IPS-15b (cell line): ENCODE data around the gene ZBTB25.

Source experiments
- H3K27me3 ChIP-seq: one replicate; pipeline ENCODE4 v1.6.1; 2013; ENCODE audit warnings: low read length; ENCODE audit not compliant: control insufficient read depth, insufficient read depth
- H3K36me3 ChIP-seq: one replicate; pipeline ENCODE4 v1.6.1; 2013; ENCODE audit warnings: low read length; ENCODE audit not compliant: control insufficient read depth, insufficient read depth
- H3K4me1 ChIP-seq: one replicate; pipeline ENCODE4 v1.6.1; 2013; ENCODE audit warnings: mild to moderate bottlenecking, low read length; ENCODE audit not compliant: control insufficient read depth, insufficient read depth
- H3K4me3 ChIP-seq: one replicate; pipeline ENCODE4 v1.5.1; 2013; ENCODE audit warnings: low read depth, low read length
- H3K9ac ChIP-seq: one replicate; pipeline ENCODE4 v1.6.1; 2013; ENCODE audit warnings: low read depth, mild to moderate bottlenecking, low read length
- H3K9me3 ChIP-seq: one replicate; pipeline ENCODE4 v1.6.1; 2013; ENCODE audit warnings: mild to moderate bottlenecking, low read length; ENCODE audit not compliant: control insufficient read depth, insufficient read depth

ZBTB25 gene

GRCh38 chr14:64503434-64504309 is at the start of gene ZBTB25:
TSS of gene ZBTB25 (minus strand) at chr14:64503838. CDS start at chr14:64490533, 13,305 bp downstream.
- peaks cover 7% of the 10 kb centered on the region for H3K4me1 ChIP-seq

GRCh38 chr14:64550621-64551333 is 47.1 kb upstream of the ZBTB25 start:
- no peaks in the 10 kb centered on the region for H3K9me3 ChIP-seq
- peak overlapping the region; percentile 60 for H3K4me3 ChIP-seq
- H3K36me3 ChIP-seq = no peaks in the 10 kb centered on the region
- peaks cover 23% of the 10 kb centered on the region for H3K27me3 ChIP-seq
- peaks cover 9% of the 10 kb centered on the region for H3K4me1 ChIP-seq
- H3K9ac ChIP-seq = peak overlapping the region; percentile 16

More at GRCh38 chr14:64503434-64504309, at the start of gene ZBTB25:
- Histone ChIP-seq H3K27me3 (no peaks in the 10 kb centered on the region), H3K4me3 (peak within 1 kb of the TSS; percentile 74), H3K9ac (peak within 1 kb of the TSS; percentile 88), H3K36me3 (no peaks in the 10 kb centered on the region), H3K9me3 (no peaks in the 10 kb centered on the region)

- Histone ChIP-seq H3K9ac (peak within 1 kb of the TSS; percentile 16), H3K4me1 (peaks cover 13% of the 10 kb centered on the region), H3K4me3 (peak within 1 kb of the TSS; percentile 60), H3K36me3 (no peaks in the 10 kb centered on the region), H3K9me3 (no peaks in the 10 kb centered on the region), H3K27me3 (peaks cover 23% of the 10 kb centered on the region)
Measured at GRCh38 chr14:64549791-64550620, 46.4 kb upstream of the ZBTB25 start, which contains the start of gene PPP1R36. TSS of gene PPP1R36 (plus strand) at chr14:64549961. CDS start at chr14:64549998, 37 bp downstream.

- H3K9ac ChIP-seq = no peak overlapping the region
- no peaks in the 10 kb centered on the region for H3K36me3 ChIP-seq
- H3K9me3 ChIP-seq = no peaks in the 10 kb centered on the region
- no peak overlapping the region for H3K4me3 ChIP-seq
- H3K4me1 ChIP-seq = peaks cover 13% of the 10 kb centered on the region
- peaks cover 23% of the 10 kb centered on the region for H3K27me3 ChIP-seq
Measured at GRCh38 chr14:64549016-64549415, 45.4 kb upstream of the ZBTB25 start.

- H3K4me1 ChIP-seq = peaks cover 11% of the 10 kb centered on the region
- peak overlapping the region; percentile 78 for H3K4me3 ChIP-seq
- peaks cover 8% of the 10 kb centered on the region for H3K36me3 ChIP-seq
- H3K9me3 ChIP-seq = peaks cover 4% of the 10 kb centered on the region
- H3K27me3 ChIP-seq = peaks cover 10% of the 10 kb centered on the region
- no peak overlapping the region for H3K9ac ChIP-seq
Measured at GRCh38 chr14:64544607-64545312, 41.1 kb upstream of the ZBTB25 start.

- Histone ChIP-seq H3K4me3 (peak overlapping the region; percentile 78), H3K9ac (peak overlapping the region; percentile 47)
Measured at GRCh38 chr14:64542836-64543201, 39.2 kb upstream of the ZBTB25 start.

GRCh38 chr14:64541972-64542835 is 38.6 kb upstream of the ZBTB25 start:
- Histone ChIP-seq H3K4me3 (peak overlapping the region; percentile 78), H3K27me3 (no peaks in the 10 kb centered on the region), H3K36me3 (peaks cover 8% of the 10 kb centered on the region), H3K9ac (peak overlapping the region; percentile 47), H3K9me3 (peaks cover 4% of the 10 kb centered on the region), H3K4me1 (peaks cover 6% of the 10 kb centered on the region)

More at GRCh38 chr14:64542836-64543201, 39.2 kb upstream of the ZBTB25 start:
- Histone ChIP-seq H3K9me3 (peaks cover 4% of the 10 kb centered on the region), H3K36me3 (peaks cover 8% of the 10 kb centered on the region), H3K4me1 (peaks cover 6% of the 10 kb centered on the region), H3K27me3 (no peaks in the 10 kb centered on the region)

GRCh38 chr14:64541261-64541971 is 37.8 kb upstream of the ZBTB25 start:
- Histone ChIP-seq H3K9me3 (peaks cover 4% of the 10 kb centered on the region), H3K36me3 (peaks cover 8% of the 10 kb centered on the region), H3K27me3 (no peaks in the 10 kb centered on the region), H3K4me1 (peaks cover 6% of the 10 kb centered on the region), H3K9ac (peak overlapping the region; percentile 47), H3K4me3 (peak overlapping the region; percentile 78)

GRCh38 chr14:64540208-64541202 is 36.9 kb upstream of the ZBTB25 start, which contains the start of gene HSPA2:
TSS of gene HSPA2 (plus strand) at chr14:64540741. CDS start at chr14:64540850, 109 bp downstream.
- H3K9ac ChIP-seq = peak within 1 kb of the TSS; percentile 75
- peaks cover 8% of the 10 kb centered on the region for H3K36me3 ChIP-seq
- peak within 1 kb of the TSS; percentile 78 for H3K4me3 ChIP-seq
- H3K27me3 ChIP-seq = no peaks in the 10 kb centered on the region
- H3K4me1 ChIP-seq = peaks cover under 1% of the 10 kb centered on the region
- peaks cover 4% of the 10 kb centered on the region for H3K9me3 ChIP-seq
